SK-N-SH (cell line): ENCODE measurements around the gene VAPB.

Experiments
- CTCF ChIP-seq: fragments of 200-600 bp; sonication (generic); IDR thresholded peaks from 2 replicates; pipeline ENCODE4 v1.6.1; 2017; ENCODE audit warnings: antibody characterized with exemption, mild to moderate bottlenecking, moderate library complexity
- ELF1 ChIP-seq: IDR thresholded peaks from 2 replicates; pipeline ENCODE4 v1.4.0; 2012
- EZH2phosphoT487 ChIP-seq: fragments of 200-600 bp; sonication (generic); IDR thresholded peaks from 2 replicates; pipeline ENCODE4 v1.6.1; 2017; ENCODE audit warnings: low read depth, mixed run types, mild to moderate bottlenecking, antibody characterized with exemption, moderate library complexity, borderline replicate concordance
- MEF2A ChIP-seq: IDR thresholded peaks from 2 replicates; pipeline ENCODE4 v1.4.0; 2012; ENCODE audit warnings: low read depth, borderline replicate concordance
- POLR2AphosphoS5 ChIP-seq: IDR thresholded peaks from 2 replicates; pipeline ENCODE4 v1.6.1; 2012; ENCODE audit warnings: low read depth, low read length
- RAD21 ChIP-seq: IDR thresholded peaks from 2 replicates; pipeline ENCODE4 v1.6.1; 2012; ENCODE audit warnings: mild to moderate bottlenecking, low read length
- REST ChIP-seq: IDR thresholded peaks from 2 replicates; pipeline ENCODE4 v1.6.1; 2012; ENCODE audit warnings: mild to moderate bottlenecking, low read depth, low read length, moderate library complexity
- RXRA ChIP-seq: IDR thresholded peaks from 2 replicates; pipeline ENCODE4 v1.4.0; 2012; ENCODE audit warnings: low read depth, mild to moderate bottlenecking, borderline replicate concordance
- TEAD4 ChIP-seq: IDR thresholded peaks from 2 replicates; pipeline ENCODE4 v1.4.0; 2012; ENCODE audit warnings: mild to moderate bottlenecking, borderline replicate concordance; ENCODE audit not compliant: insufficient read depth
- USF1 ChIP-seq: IDR thresholded peaks from 2 replicates; pipeline ENCODE4 v1.4.0; 2012; ENCODE audit warnings: low read depth, borderline replicate concordance
- YY1 ChIP-seq: IDR thresholded peaks from 2 replicates; pipeline ENCODE4 v1.4.0; 2012; ENCODE audit warnings: low read depth, mild to moderate bottlenecking
- ZBTB33 ChIP-seq: IDR thresholded peaks from 2 replicates; pipeline ENCODE4 v1.4.0; 2012; ENCODE audit warnings: low read depth, borderline replicate concordance

GRCh38 chr20:58417438-58417837 lies 28.4 kb downstream of the VAPB start:
- TF ChIP-seq TEAD4 (no peak), CTCF (no peak), ELF1 (no peak), USF1 (no peak), YY1 (no peak), ZBTB33 (no peak), MEF2A (no peak), POLR2AphosphoS5 (no peak), RAD21 (no peak), RXRA (no peak), EZH2phosphoT487 (no peak), REST (no peak)
